GM12801 (cell line): ENCODE results near the gene PUM2.

ENCODE experiments used
- CTCF ChIP-seq: IDR thresholded peaks from one replicate; pipeline ENCODE4 v1.5.1; 2011; ENCODE audit warnings: control low read depth; ENCODE audit not compliant: insufficient read length; ENCODE audit errors: extremely low read depth

The PUM2 gene

GRCh38 chr2:20365249-20365817 lies 14.7 kb upstream of the PUM2 start:
- no peak for TF ChIP-seq CTCF

- TF ChIP-seq CTCF: no peak
These were observed 12.9 kb upstream of the PUM2 start for GRCh38 chr2:20363578-20363977.

GRCh38 chr2:20362701-20363435 lies 12.2 kb upstream of the PUM2 start:
- TF ChIP-seq CTCF: no peak

GRCh38 chr2:20361893-20362292 lies 11.2 kb upstream of the PUM2 start:
- no peak for TF ChIP-seq CTCF

- no peak for TF ChIP-seq CTCF
These were observed 8.5 kb upstream of the PUM2 start for GRCh38 chr2:20359096-20359495.

- no peak for TF ChIP-seq CTCF
These were observed 7.2 kb upstream of the PUM2 start for GRCh38 chr2:20357638-20358389.

- no peak for TF ChIP-seq CTCF
These were observed 5.4 kb upstream of the PUM2 start for GRCh38 chr2:20356042-20356441.
